Measurements from ENCODE around the gene TRANK1. TPM values are rescaled to one million over a fixed set of nuclear protein-coding genes. Genes with fewer than 3 reads are reported as not detected.

TRANK1 gene
- total and polyA plus RNA-seq, 2 of the 4 experiments (the other 2 are of a cell fraction): 7.9 to 12.7 TPM

GRCh38 chr3:36892457-36893136 is 52.3 kb downstream of the TRANK1 start:
- intact Hi-C loops (cut with micrococcal nuclease) (no loop called here), dilution Hi-C loops (cut with HindIII; ENCODE audit: low sequenced_read_pairs, unreplicated experiment) (no loop called here), in situ Hi-C loops (cut with MboI; ENCODE audit: low sequenced_read_pairs) (no loop called here)
- peaks cover 9% of the 10 kb centered on the region for H3K36me3 ChIP-seq (ENCODE audit: control insufficient read depth, insufficient read depth, low read length)
- no peak overlapping the region for H2BK120ac ChIP-seq (ENCODE audit: low read depth, low read length)
- H3K27me3 ChIP-seq (ENCODE audit: control insufficient read depth, insufficient read depth, low read length): no peaks in the 10 kb centered on the region
- ChIA-PET CTCF (interaction anchor here (0.7 to 1.3 kb wide), 2 partner anchors 11 to 65 kb away, joined by 3 read pairs; no protein-coding TSS in a partner anchor), POLR2A (ENCODE audit: unreplicated experiment) (no interaction called here)
- H3K4me3 ChIP-seq (ENCODE audit: insufficient read depth, low read depth, low read length): no peak overlapping the region
- H2AFZ ChIP-seq (replicated peaks; ENCODE audit: low read length, poor library complexity): no peak overlapping the region
- no peaks in the 10 kb centered on the region for H3K79me1 ChIP-seq (ENCODE audit: low read depth in 1 of 2, low read length in 2 of 2)
- no peak overlapping the region for H2AK9ac ChIP-seq (replicated peaks; ENCODE audit: low read depth, low read length, poor library complexity)
- H3K56ac ChIP-seq (ENCODE audit: extremely low read depth, insufficient read depth, low read length): no peak overlapping the region
- H3K23ac ChIP-seq (ENCODE audit: low read depth, low read length): no peak overlapping the region
- H4K8ac ChIP-seq (ENCODE audit: low read depth in 2 of 2, low read length in 2 of 2): no peak overlapping the region
- peak; percentile 98 for TF ChIP-seq MAFK (IDR thresholded peaks at IDR 0.05; ENCODE audit: low read depth, low read length)
- TF ChIP-seq CEBPB (IDR thresholded peaks at IDR 0.05; ENCODE audit: low read depth, low read length): no peak
- WGBS, 2 experiments (ENCODE audit: extremely low coverage in 2 of 2, insufficient read length in 1 of 2): 85% methylated on average over 4 of the region's 12 CpGs; no CpG with 5 or more reads in 1 of the 2 experiments
- no peak overlapping the region for H3K4me2 ChIP-seq (ENCODE audit: low read depth, low read length)
- ATAC-seq (ENCODE audit: low read depth) (no peak), DNase-seq (no peak)
- H3K9me3 ChIP-seq (ENCODE audit: control insufficient read depth, insufficient read depth, low read length): no peaks in the 10 kb centered on the region
- H2AK5ac ChIP-seq (ENCODE audit: low read depth, low read length): no peak overlapping the region
- BruUV-seq (replicated peaks): no TSS peak
- H4K5ac ChIP-seq (ENCODE audit: low read depth, low read length): no peak overlapping the region
- no peak overlapping the region for H3K27ac ChIP-seq (ENCODE audit: insufficient read depth, low read length)
- H4K91ac ChIP-seq (ENCODE audit: insufficient read depth, low read depth, low read length): no peak overlapping the region
- H3K14ac ChIP-seq (replicated peaks; ENCODE audit: low read depth, low read length): no peak overlapping the region
- H2BK20ac ChIP-seq (ENCODE audit: low read depth, low read length): no peak overlapping the region
- H4K20me1 ChIP-seq (ENCODE audit: insufficient read depth, low read length): no peaks in the 10 kb centered on the region
- no peaks in the 10 kb centered on the region; the same call in 1 of the 2 replicates for H3K4me1 ChIP-seq (ENCODE audit: control insufficient read depth, insufficient read depth, low read length)
- no peak overlapping the region for H2BK15ac ChIP-seq (ENCODE audit: low read depth, low read length)
- no peak overlapping the region for H3K4ac ChIP-seq (ENCODE audit: low read depth, low read length)
- H3K18ac ChIP-seq (ENCODE audit: low read depth, low read length): no peak overlapping the region
- no peak overlapping the region for H2BK5ac ChIP-seq (ENCODE audit: low read depth, low read length, poor library complexity, severe bottlenecking)
- H3K9ac ChIP-seq (ENCODE audit: low read depth, low read length): no peak overlapping the region
- H3K9me1 ChIP-seq (ENCODE audit: insufficient read depth, low read length): 0 out of 2 replicates have a peak, but pooled peaks cover under 1% of the 10 kb centered on the region

All from IMR-90 (cell line).